Neural cell (in vitro differentiated cells): Measurements from ENCODE around the gene SLC4A5.

Experiments
- CTCF ChIP-seq: fragments of 450-650 bp; IDR thresholded peaks from 2 replicates; pipeline ENCODE4 v1.5.1; 2014; ENCODE audit warnings: antibody characterized with exemption, mild to moderate bottlenecking, moderate library complexity; ENCODE audit not compliant: poor library complexity, severe bottlenecking
- EP300 ChIP-seq: fragments of 450-650 bp; conservative IDR thresholded peaks from 2 replicates; pipeline ENCODE4 v1.6.1; 2014; ENCODE audit warnings: antibody characterized with exemption, mild to moderate bottlenecking, moderate library complexity; ENCODE audit not compliant: poor library complexity, severe bottlenecking
- EZH2 ChIP-seq: fragments of 200-600, 300-800 bp; shearing (Covaris generic), sonication (generic); IDR thresholded peaks from 2 replicates; pipeline ENCODE4 v1.6.1; 2014; ENCODE audit warnings: antibody characterized with exemption, low read length, borderline replicate concordance, mild to moderate bottlenecking; ENCODE audit not compliant: insufficient read depth, poor library complexity, severe bottlenecking
- POLR2AphosphoS5 ChIP-seq: IDR thresholded peaks from 2 replicates; pipeline ENCODE4 v1.6.1; 2012

GRCh38 chr2:74246496-74247195 lies 96.6 kb downstream of the SLC4A5 start:
- TF ChIP-seq CTCF (no peak), EZH2 (no peak), POLR2AphosphoS5 (no peak), EP300 (no peak)
